ENCODE results near the gene NOL4L.

The NOL4L gene

DNA sequence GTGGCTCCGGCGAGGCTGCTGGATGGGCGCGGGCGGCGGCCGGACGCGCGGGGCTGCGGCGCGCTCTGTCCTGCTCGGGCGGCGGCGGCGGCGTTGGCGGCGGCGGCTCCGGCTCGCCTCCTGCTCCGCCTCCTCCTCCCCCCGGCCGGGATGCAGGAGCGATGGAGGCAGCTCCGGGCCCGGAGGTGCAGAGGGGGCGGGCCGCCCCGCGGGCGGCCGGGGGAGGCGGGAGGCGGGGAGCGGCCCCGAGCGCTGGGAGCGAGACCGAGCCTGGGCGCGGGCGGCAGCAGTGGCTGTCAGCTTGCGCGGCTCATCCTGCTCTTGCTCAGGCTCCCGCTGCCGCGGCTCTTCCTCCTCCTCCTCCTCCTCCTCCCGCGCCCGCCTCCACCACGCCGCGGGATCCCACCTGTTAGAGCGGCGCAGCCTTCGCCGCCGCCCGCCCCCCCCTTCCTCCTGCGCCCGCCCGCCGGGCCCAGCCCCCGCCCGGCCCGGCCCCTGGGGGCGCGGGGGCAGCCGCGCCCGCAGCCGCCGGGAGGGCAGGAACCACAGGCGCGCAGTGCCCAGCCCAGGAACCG, at the start of gene NOL4L:
Gene NOL4L (minus strand): TSS at position 323 of the 575 bp plus-strand sequence. CDS start 443 bp downstream, outside the sequence.
- peak; percentile 18 for DNase-seq

DNA sequence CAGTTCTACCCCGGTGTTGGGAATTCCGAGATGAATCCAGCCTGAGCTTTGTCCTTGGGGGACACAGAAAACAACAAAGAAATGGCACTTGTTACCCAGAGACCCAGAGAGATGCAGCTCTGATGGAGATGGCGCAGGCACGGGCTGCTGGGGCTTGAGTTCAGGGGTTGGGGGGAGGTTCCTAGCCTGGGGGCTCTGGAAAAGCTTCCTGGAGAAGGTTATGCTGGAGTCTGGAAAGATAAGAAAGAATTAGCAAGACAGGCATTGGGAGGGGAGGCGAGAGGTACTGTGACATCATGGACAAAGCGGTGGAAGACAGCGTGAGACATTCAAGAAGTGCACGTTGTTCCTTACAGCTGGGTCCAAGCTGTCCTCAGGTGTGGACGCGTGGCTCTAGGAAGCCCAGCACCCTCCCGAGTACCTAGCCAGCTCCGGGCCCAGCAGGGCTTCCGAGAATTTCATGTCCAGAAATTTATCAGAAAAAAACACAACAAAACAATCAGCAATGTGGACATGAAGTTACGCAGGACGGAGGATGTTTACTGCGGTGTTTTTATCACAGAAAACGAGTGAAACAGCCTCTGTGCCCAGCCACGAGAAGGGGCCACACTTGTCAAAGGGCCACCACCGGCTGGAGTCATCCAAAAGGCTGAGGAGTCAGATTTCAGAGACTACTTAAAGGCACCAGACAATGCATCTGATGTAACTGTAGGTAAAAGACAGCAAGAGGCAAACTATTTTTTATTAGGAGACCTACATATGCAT, 49.1 kb upstream of the NOL4L start:
- no peak for DNase-seq

DNA sequence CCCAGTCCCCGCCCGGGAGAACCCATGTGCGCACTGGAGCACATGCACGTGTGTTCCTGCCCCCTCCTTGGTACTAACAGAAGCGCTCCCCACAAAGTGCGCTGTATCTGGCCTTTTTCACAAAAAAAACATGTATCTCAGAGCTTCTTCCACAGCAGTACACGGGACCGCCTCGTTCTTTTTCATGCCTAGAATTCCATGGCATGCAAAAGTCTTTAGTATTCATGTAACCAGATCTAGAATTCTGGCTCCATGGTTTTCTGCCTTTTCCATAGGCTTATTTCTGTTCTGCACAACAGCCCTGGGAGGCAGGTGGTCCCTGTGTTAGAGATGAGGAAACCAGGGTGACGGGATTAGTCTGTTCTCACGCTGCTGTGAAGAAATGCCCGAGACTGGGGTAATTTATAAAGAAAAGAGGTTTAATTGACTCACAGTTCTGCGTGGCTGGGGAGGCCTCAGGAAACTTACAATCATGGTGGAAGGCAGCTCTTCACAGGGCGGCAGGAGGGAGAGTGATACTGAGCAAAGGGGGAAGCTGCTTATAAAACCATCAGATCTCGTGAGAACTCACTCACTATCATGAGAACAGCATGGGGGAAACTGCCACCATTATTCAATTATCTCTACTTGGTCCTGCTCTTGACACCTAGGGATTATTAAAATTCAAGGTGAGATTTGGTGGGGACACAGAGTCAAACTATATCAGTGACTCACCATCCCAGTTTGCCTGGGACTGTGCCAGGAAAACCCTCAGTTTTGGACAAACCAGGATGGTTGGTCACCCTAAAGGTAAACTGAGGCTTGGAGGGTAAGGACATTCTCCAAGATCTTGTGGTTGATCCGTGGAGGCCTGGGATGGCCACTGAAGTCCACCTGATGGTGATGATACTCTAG, 47.6 kb upstream of the NOL4L start:
- no peak for DNase-seq

DNA sequence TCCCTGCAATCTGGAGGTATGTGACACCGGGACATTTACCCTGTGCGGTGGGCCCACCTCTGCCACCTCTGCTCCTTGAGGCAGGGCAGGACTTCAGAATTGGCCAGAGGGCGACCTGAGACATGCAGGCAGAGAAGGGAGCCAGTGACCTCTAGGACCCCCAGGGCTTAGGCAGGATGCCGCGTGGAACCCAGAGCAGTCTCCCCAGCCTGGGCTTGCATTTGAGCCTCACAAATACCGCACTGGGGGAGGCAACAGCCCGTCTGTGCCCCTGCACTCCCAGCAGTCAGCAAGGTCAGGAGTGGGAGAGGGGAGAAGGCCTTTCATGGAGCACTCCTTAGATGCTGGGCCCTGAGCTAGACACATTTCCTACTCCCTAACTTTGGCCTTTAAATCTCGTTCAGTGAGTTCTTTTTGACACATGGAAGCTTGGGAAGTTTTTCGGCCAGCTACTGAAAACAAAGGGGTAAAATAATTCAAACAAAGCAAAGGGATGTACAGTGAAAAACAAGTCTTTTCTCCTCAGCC, 46.9 kb upstream of the NOL4L start:
- no peak for DNase-seq

DNA sequence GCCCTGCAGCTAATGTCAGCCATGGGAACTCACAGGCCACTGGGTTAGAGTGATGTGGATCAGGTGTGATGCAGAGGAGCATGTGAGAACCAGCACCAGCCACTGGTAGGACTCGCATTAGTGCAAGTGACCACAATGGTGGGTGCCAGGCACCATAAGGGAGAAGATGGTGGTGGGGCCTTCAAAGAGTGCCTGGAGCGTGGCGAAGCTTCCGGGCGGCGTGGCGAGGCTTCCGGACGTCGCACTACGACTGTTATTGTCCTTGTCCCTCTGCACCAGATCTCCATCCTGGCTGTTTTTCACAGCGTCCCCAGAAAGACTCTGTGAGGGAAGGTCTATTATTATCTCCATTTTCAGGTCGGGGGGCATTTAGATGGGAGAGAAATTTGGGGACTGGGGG, 44.7 kb upstream of the NOL4L start:
- DNase-seq = no peak

DNA sequence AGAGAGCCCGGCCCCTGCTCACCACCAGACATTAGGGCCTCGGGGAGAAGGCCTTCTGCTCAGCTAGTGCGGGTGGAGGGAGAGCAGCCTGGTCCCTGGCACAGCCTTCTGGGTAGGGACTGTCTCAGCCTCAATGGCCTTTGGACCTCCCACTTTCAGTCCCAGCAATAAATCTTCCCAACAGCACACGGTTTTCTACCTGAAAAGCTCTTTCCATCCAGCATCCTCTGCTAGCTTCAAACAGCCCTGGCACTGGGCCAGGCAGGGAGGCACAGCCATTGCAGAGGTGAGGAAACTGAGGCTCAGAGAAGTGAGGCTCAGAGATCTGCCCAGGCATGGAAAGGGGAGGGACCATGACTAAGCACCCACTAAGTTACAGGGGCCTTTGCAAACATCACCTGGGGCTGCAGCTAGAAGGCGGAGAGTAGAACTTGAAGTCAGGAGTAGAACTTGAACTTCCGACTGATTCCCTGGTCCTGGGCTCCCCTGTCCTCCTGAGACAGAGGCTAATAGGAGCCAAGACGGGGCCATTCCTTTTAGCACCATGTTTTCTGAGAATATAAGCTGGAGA, 43.9 kb upstream of the NOL4L start:
- DNase-seq = no peak

- DNase-seq = no peak
Observed at GRCh38 chr20:32626859-32627636, 41.9 kb upstream of the NOL4L start.

DNA sequence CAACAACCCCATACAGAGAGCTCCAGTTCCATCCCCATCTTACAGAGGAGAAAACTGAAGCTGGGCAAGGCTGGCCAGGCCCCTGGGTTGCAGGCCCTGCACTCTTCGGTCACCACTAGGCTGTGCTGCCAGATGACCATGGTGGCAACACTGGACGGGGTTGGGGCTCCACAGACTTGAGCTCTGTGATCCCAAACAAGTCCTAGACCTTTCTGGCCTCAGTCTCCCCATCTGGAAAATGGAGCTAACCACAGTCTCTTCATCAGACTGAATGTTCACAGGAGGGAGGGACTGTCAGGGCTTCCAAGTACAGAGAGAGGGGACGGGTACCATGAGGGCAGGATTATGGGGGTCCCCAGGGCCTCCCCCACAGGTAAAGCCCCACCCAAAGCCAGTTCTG, 41.3 kb upstream of the NOL4L start:
- no peak for DNase-seq

- DNase-seq = no peak
Observed at GRCh38 chr20:32625996-32626395, 40.9 kb upstream of the NOL4L start.

GRCh38 chr20:32624687-32625345, 39.7 kb upstream of the NOL4L start:
- no peak for DNase-seq

GRCh38 chr20:32623667-32624157, 38.6 kb upstream of the NOL4L start:
- no peak for DNase-seq

- DNase-seq = no peak
Observed at GRCh38 chr20:32622585-32623468, 37.7 kb upstream of the NOL4L start.

GRCh38 chr20:32621891-32622584, 36.9 kb upstream of the NOL4L start:
- no peak for DNase-seq

GRCh38 chr20:32621071-32621890, 36.1 kb upstream of the NOL4L start:
- peak; percentile 8 for DNase-seq

DNA sequence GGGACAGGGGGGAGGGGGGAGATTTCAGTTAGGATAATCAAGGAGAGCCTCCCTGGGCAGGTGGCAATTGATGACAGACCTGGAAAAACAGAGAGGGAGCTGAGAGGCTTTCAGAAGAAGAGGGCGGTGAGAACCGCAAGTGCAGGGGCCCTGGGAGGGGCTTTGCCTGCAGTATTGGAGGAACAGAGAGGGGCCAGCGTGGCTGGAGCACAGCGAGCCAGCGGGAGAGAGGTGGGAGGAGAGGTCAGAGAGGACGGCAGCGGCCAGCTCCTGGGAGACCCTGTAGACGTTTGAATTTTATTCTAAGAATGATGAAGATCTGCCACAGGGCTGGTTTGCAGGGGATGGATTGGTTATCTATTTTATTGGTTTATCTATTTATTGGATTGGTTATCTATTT, 34.5 kb upstream of the NOL4L start:
- DNase-seq = no peak

GRCh38 chr20:32614772-32615171, 29.6 kb upstream of the NOL4L start:
- DNase-seq = no peak

DNA sequence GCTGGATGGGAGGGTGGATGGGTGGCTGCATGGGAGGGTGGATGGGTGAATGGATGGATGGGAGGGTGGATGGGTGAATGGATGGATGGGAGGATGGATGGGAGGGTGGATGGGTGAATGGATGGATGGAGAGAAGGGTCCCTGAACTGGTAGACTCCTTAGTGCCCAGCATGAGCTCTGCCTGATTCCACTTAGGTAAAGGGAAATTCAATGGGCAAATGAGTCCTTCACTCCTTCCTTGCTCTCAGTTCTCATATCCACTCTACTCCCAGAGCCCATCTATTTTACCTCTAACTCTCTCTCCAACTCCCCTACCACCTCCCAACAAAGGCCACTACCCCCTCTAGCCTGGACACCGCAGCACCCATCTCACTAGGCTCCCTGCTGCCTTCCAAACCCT, 29.2 kb upstream of the NOL4L start:
- no peak for DNase-seq

GRCh38 chr20:32613192-32614053, 28.3 kb upstream of the NOL4L start:
- no peak for DNase-seq
